RWPE2 (cell line): ENCODE data around the gene MZF1.
A peak's percentile ranks its signal among the peaks of the same experiment; 100 is the strongest.
"Not testable (repeated sequence)": the region's sequence is repeated elsewhere in the genome, so short reads cannot be mapped to it uniquely, and the experiment has no call there.

Experiments used
- ATAC-seq: fragments of 200-7000 bp; cut with Tn5 transposase; 3 replicates; pipeline ENCODE4 v1.9.1; 2021; ENCODE audit warnings: low read depth
- DNase-seq: peaks from one replicate; pipeline ENCODE4 v3.0.0-alpha.2; 2020; ENCODE audit warnings: low spot score
- H3K27ac ChIP-seq: fragments of 450-650 bp; 2 replicates; pipeline ENCODE4 v1.5.1; 2017; ENCODE audit warnings: mild to moderate bottlenecking; ENCODE audit not compliant: poor library complexity, severe bottlenecking
- H3K27me3 ChIP-seq: fragments of 250-450 bp; sonication (Bioruptor Pico); 2 replicates; pipeline ENCODE4 v1.5.1; 2021; ENCODE audit warnings: mild to moderate bottlenecking, moderate library complexity; ENCODE audit not compliant: insufficient read depth, poor library complexity, severe bottlenecking
- H3K36me3 ChIP-seq: fragments of 250-450 bp; sonication (Bioruptor Pico); 2 replicates; pipeline ENCODE4 v1.5.1; 2020; ENCODE audit warnings: low read depth, mild to moderate bottlenecking, moderate library complexity
- H3K4me1 ChIP-seq: fragments of 250-450 bp; sonication (Bioruptor Pico); 2 replicates; pipeline ENCODE4 v1.5.1; 2021; ENCODE audit warnings: mild to moderate bottlenecking, moderate library complexity; ENCODE audit not compliant: insufficient read depth, poor library complexity, severe bottlenecking
- H3K4me3 ChIP-seq: fragments of 250-450 bp; sonication (Bioruptor Pico); 2 replicates; pipeline ENCODE4 v1.5.1; 2021; ENCODE audit warnings: mild to moderate bottlenecking, moderate library complexity; ENCODE audit not compliant: severe bottlenecking
- H3K9me3 ChIP-seq: fragments of 250-450 bp; sonication (Bioruptor Pico); 2 replicates; pipeline ENCODE4 v1.5.1; 2021; ENCODE audit warnings: mild to moderate bottlenecking, moderate library complexity; ENCODE audit not compliant: severe bottlenecking
- CTCF ChIP-seq: fragments of 450-650 bp; IDR thresholded peaks from one replicate; pipeline ENCODE4 v1.5.1; 2017; ENCODE audit warnings: mild to moderate bottlenecking, moderate library complexity; ENCODE audit not compliant: poor library complexity, severe bottlenecking

The MZF1 gene

DNA sequence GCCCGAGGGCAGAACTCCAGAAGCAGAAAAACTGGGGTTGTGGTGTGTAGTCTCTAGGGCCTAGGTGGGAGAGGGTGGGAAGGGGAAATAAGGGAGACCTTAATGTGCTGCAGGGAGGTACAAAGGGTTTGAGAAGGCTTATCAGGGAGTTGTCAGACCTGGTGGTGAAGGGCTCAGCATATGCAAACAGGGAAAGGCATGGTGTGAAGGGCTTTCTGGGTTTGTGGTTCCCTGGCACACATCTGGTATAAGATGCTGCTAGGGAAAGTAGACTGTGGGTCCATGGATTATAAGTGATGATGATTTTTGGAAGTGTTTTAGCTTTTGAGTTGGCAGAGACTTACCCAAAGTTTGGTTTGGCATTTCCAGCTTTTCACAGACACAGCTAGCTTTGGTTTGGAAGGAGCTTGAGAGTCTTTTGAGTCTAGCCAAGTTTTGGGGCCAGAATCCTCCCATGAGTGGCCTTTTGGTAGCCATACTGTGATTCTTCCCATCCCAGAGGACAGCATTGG, 27.1 kb downstream of the MZF1 start:
- H3K27ac ChIP-seq = peak overlapping the region; percentile 80

GRCh38 chr19:58545286-58546018, 27.7 kb downstream of the MZF1 start:
- Histone ChIP-seq H3K4me3 (peak overlapping the region; percentile 82), H3K27ac (peak overlapping the region; percentile 80), H3K9me3 (no peaks in the 10 kb centered on the region), H3K4me1 (peaks cover 5% of the 10 kb centered on the region), H3K27me3 (no peaks in the 10 kb centered on the region), H3K36me3 (peaks cover 55% of the 10 kb centered on the region)
- ATAC-seq = no peak
- DNase-seq = no peak
- no peak for TF ChIP-seq CTCF

More for the DNA sequence above, 27.1 kb downstream of the MZF1 start:
- no peak for TF ChIP-seq CTCF
- Histone ChIP-seq H3K27me3 (no peaks in the 10 kb centered on the region), H3K4me3 (peak overlapping the region; percentile 82), H3K4me1 (peaks cover 5% of the 10 kb centered on the region), H3K36me3 (peaks cover 61% of the 10 kb centered on the region), H3K9me3 (no peaks in the 10 kb centered on the region)
- DNase-seq = no peak
- ATAC-seq = no peak

GRCh38 chr19:58544591-58545285, 28.4 kb downstream of the MZF1 start:
- TF ChIP-seq CTCF = no peak
- Histone ChIP-seq H3K4me1 (peaks cover 5% of the 10 kb centered on the region), H3K9me3 (no peaks in the 10 kb centered on the region), H3K36me3 (peaks cover 48% of the 10 kb centered on the region), H3K27me3 (no peaks in the 10 kb centered on the region), H3K4me3 (peak overlapping the region; percentile 82), H3K27ac (peak overlapping the region; percentile 80)
- no peak for ATAC-seq
- no peak for DNase-seq

- H3K27ac ChIP-seq = peak within 1 kb of the TSS; percentile 80
- H3K4me3 ChIP-seq = peak within 1 kb of the TSS; percentile 82
- TF ChIP-seq CTCF = no peak
- no peaks in the 10 kb centered on the region for H3K9me3 ChIP-seq
- H3K4me1 ChIP-seq = peaks cover 5% of the 10 kb centered on the region
- H3K27me3 ChIP-seq = no peaks in the 10 kb centered on the region
- H3K36me3 ChIP-seq = peaks cover 40% of the 10 kb centered on the region
- peak; percentile 96 for DNase-seq
- ATAC-seq = peak; percentile 93
These were observed 29.1 kb downstream of the MZF1 start, which contains the start of gene TRIM28 for GRCh38 chr19:58543826-58544590. Gene TRIM28 (plus strand): TSS chr19:58544064. CDS start chr19:58544758, 694 bp downstream.

- H3K27me3 ChIP-seq, H3K9me3 ChIP-seq, H3K4me1 ChIP-seq, DNase-seq, H3K4me3 ChIP-seq, ATAC-seq: not testable (repeated sequence)
- peaks cover 28% of the 10 kb centered on the region for H3K36me3 ChIP-seq
- peak overlapping the region; percentile 80 for H3K27ac ChIP-seq
These were observed 30.3 kb downstream of the MZF1 start for GRCh38 chr19:58542641-58543372.

DNA sequence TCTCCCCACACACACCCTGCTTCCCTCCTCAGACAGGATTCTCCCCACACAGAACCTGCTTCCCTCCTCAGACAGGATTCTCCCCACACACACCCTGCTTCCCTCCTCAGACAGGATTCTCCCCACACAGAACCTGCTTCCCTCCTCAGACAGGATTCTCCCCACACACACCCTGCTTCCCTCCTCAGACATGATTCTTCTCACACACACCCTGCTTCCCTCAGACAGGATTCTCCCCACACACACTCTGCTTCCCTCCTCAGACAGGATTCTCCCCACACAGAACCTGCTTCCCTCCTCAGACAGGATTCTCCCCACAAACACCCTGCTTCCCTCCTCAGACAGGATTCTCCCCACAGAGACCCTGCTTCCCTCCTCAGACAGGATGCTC, 34.0 kb downstream of the MZF1 start:
- ATAC-seq, H3K9me3 ChIP-seq, H3K4me1 ChIP-seq, DNase-seq, H3K36me3 ChIP-seq, H3K27me3 ChIP-seq, H3K4me3 ChIP-seq, H3K27ac ChIP-seq: not testable (repeated sequence)
